ENCODE measurements around the gene CLK2. TPM values are rescaled to one million over a fixed set of nuclear protein-coding genes. Genes with fewer than 3 reads are reported as not detected.

CLK2 gene
- total and polyA plus RNA-seq, 2 of the 13 experiments (the other 11 are each of a cell fraction or from before 2014, with no cell fraction given) = 20.1 to 73.5 TPM

DNA sequence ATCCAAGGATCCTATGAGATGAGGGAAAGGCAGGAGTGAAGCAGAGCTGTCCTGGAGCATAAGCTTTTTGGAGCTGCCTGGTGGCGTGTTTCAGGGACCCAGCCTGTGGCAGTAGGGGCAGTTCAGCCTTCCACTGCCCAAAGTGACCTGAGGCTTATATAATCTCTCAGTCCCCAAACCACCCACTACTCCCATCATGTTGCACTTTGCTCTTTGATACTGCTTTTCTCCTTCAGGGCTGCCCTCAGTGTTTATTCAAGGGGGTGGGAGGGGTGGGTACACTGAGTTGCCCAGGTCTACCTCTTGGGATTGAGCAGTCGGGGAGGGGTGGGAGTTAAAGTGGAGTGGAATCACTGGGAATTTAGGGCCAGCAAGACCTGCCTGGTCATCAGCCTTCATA is 13.2 kb upstream of the CLK2 start:
- Histone ChIP-seq H2AFZ (ENCODE audit: low read length) (no peak overlapping the region), H3K79me2 (ENCODE audit: insufficient read depth, low read length) (no peaks in the 10 kb centered on the region), H4K20me1 (ENCODE audit: insufficient read depth, low read length) (no peaks in the 10 kb centered on the region), H3K4me3 (replicated peaks in 1 of 3; ENCODE audit: insufficient read depth in 1 of 3, low read depth in 2 of 3, low read length in 3 of 3) (peak overlapping the region in 1 of 3 experiments; percentile 12; a peak in 1 of 6 replicates), H3K27me3 (ENCODE audit: control insufficient read depth in 1 of 2, insufficient read depth in 2 of 2, low read length in 2 of 2) (no peaks in the 10 kb centered on the region), H3K9ac (ENCODE audit: insufficient read depth, low read depth, low read length) (no peak overlapping the region), H3K4me2 (ENCODE audit: low read depth, low read length) (peak overlapping the region; percentile 62), H3K27ac (ENCODE audit: extremely low read length, insufficient read depth, low read length) (peak overlapping the region; percentile 73), H3K4me1 (ENCODE audit: insufficient read depth, low read length) (peaks cover 40% of the 10 kb centered on the region), H3K9me3 (ENCODE audit: low read length) (no peaks in the 10 kb centered on the region), H3K36me3 (replicated peaks in 1 of 2; ENCODE audit: control insufficient read depth in 1 of 2, insufficient read depth in 2 of 2, low read length in 2 of 2) (peaks cover 0 to 2% of the 10 kb centered on the region in 2 experiments; a peak in 1 of 5 replicates)
- no TSS peak for BruUV-seq (replicated peaks)
- POLR2A ChIA-PET = interaction anchor here (1.0 to 2.3 kb wide), 6 partner anchors 14 to 37 kb away, joined by 3 to 21 read pairs (median 10); partner anchors contain the start of genes CLK2, FDPS, PKLR and SCAMP3
- 24% methylated on average over 1 of the region's 2 CpGs for WGBS (ENCODE audit: low lambda C conversion rate)
- CTCF ChIA-PET (ENCODE audit: low intra/inter-chr PET ratio, low total read pairs) = no interaction called here
- DNase-seq (ENCODE audit: low spot score) (peak; percentile 62), ATAC-seq (peak; percentile 61), FAIRE-seq (peak; percentile 81)
- in situ Hi-C loops (cut with HindIII; ENCODE audit: extremely low pct_ligation_motif_present, low pct_unique_long_range_greater_than_20kb) = no loop called here
- intact Hi-C loops (cut with micrococcal nuclease; ENCODE audit: unreplicated experiment) = no loop called here
- TF ChIP-seq THAP11 (CRISPR knock-in tag; IDR thresholded peaks at IDR 0.05) (peak; percentile 50; the same call in 1 of the 2 replicates), TBX3 (IDR thresholded peaks at IDR 0.05; ENCODE audit: borderline replicate concordance) (no peak), ARNTL (CRISPR knock-in tag; IDR thresholded peaks at IDR 0.05) (0 out of 2 replicates have a peak, but pooled peaks have one; percentile 27), GATAD2A (CRISPR knock-in tag; IDR thresholded peaks at IDR 0.05) (peak; percentile 69), ELF3 (CRISPR knock-in tag; IDR thresholded peaks at IDR 0.05) (no peak), BCL6 (CRISPR knock-in tag; IDR thresholded peaks at IDR 0.05) (0 out of 2 replicates have a peak, but pooled peaks have one; percentile 14), DR1 (CRISPR knock-in tag; IDR thresholded peaks at IDR 0.05) (no peak), HDAC1 (CRISPR knock-in tag; IDR thresholded peaks at IDR 0.05) (peak; percentile 61; the same call in 1 of the 2 replicates), ZNF354B (CRISPR knock-in tag; IDR thresholded peaks at IDR 0.05) (no peak), MED1 (CRISPR knock-in tag; IDR thresholded peaks at IDR 0.05) (peak; percentile 41; the same call in 1 of the 2 replicates), ZSCAN29 (CRISPR knock-in tag; conservative IDR thresholded peaks at IDR 0.05) (no peak), SP5 (CRISPR knock-in tag; IDR thresholded peaks at IDR 0.05; ENCODE audit: borderline replicate concordance, low read depth) (0 out of 2 replicates have a peak, but pooled peaks have one; percentile 36), RXRA (CRISPR knock-in tag; IDR thresholded peaks at IDR 0.05) (peak; percentile 24; the same call in 1 of the 2 replicates)
- TF ChIP-seq, protein P1, sequence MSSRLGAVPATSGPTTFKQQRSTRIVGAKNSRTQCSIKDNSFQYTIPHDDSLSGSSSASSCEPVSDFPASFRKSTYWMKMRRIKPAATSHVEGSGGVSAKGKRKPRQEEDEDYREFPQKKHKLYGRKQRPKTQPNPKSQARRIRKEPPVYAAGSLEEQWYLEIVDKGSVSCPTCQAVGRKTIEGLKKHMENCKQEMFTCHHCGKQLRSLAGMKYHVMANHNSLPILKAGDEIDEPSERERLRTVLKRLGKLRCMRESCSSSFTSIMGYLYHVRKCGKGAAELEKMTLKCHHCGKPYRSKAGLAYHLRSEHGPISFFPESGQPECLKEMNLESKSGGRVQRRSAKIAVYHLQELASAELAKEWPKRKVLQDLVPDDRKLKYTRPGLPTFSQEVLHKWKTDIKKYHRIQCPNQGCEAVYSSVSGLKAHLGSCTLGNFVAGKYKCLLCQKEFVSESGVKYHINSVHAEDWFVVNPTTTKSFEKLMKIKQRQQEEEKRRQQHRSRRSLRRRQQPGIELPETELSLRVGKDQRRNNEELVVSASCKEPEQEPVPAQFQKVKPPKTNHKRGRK (CRISPR knock-in tag; IDR thresholded peaks at IDR 0.05) = no peak
- TF ChIP-seq, protein P2, sequence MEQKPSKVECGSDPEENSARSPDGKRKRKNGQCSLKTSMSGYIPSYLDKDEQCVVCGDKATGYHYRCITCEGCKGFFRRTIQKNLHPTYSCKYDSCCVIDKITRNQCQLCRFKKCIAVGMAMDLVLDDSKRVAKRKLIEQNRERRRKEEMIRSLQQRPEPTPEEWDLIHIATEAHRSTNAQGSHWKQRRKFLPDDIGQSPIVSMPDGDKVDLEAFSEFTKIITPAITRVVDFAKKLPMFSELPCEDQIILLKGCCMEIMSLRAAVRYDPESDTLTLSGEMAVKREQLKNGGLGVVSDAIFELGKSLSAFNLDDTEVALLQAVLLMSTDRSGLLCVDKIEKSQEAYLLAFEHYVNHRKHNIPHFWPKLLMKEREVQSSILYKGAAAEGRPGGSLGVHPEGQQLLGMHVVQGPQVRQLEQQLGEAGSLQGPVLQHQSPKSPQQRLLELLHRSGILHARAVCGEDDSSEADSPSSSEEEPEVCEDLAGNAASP (CRISPR knock-in tag; IDR thresholded peaks at IDR 0.05; ENCODE audit: borderline replicate concordance) = peak; percentile 87; the same call in 1 of the 2 replicates
- TF ChIP-seq, protein P3, sequence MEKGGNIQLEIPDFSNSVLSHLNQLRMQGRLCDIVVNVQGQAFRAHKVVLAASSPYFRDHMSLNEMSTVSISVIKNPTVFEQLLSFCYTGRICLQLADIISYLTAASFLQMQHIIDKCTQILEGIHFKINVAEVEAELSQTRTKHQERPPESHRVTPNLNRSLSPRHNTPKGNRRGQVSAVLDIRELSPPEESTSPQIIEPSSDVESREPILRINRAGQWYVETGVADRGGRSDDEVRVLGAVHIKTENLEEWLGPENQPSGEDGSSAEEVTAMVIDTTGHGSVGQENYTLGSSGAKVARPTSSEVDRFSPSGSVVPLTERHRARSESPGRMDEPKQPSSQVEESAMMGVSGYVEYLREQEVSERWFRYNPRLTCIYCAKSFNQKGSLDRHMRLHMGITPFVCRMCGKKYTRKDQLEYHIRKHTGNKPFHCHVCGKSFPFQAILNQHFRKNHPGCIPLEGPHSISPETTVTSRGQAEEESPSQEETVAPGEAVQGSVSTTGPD (CRISPR knock-in tag; IDR thresholded peaks at IDR 0.05) = no peak
- TF ChIP-seq, protein P4, sequence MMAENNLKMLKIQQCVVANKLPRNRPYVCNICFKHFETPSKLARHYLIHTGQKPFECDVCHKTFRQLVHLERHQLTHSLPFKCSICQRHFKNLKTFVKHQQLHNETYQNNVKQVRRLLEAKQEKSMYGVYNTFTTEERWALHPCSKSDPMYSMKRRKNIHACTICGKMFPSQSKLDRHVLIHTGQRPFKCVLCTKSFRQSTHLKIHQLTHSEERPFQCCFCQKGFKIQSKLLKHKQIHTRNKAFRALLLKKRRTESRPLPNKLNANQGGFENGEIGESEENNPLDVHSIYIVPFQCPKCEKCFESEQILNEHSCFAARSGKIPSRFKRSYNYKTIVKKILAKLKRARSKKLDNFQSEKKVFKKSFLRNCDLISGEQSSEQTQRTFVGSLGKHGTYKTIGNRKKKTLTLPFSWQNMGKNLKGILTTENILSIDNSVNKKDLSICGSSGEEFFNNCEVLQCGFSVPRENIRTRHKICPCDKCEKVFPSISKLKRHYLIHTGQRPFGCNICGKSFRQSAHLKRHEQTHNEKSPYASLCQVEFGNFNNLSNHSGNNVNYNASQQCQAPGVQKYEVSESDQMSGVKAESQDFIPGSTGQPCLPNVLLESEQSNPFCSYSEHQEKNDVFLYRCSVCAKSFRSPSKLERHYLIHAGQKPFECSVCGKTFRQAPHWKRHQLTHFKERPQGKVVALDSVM (CRISPR knock-in tag; IDR thresholded peaks at IDR 0.05) = no peak
- TF ChIP-seq, protein P5, sequence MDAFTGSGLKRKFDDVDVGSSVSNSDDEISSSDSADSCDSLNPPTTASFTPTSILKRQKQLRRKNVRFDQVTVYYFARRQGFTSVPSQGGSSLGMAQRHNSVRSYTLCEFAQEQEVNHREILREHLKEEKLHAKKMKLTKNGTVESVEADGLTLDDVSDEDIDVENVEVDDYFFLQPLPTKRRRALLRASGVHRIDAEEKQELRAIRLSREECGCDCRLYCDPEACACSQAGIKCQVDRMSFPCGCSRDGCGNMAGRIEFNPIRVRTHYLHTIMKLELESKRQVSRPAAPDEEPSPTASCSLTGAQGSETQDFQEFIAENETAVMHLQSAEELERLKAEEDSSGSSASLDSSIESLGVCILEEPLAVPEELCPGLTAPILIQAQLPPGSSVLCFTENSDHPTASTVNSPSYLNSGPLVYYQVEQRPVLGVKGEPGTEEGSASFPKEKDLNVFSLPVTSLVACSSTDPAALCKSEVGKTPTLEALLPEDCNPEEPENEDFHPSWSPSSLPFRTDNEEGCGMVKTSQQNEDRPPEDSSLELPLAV (CRISPR knock-in tag; conservative IDR thresholded peaks at IDR 0.05; ENCODE audit: low read depth) = no peak

Data from HepG2 (cell line).